NCI-H510A treated with DMSO at 0.1 percent for 48 hours (cell line): ENCODE measurements around the gene GJD3.
"Not testable (repeated sequence)": the region's sequence is repeated elsewhere in the genome, so short reads cannot be mapped to it uniquely, and the experiment has no call there.

Source experiments
- DNase-seq: peaks from one replicate; lab custom pipeline; 2025; lab: John Stamatoyannopoulos, UW

GJD3 gene

DNA sequence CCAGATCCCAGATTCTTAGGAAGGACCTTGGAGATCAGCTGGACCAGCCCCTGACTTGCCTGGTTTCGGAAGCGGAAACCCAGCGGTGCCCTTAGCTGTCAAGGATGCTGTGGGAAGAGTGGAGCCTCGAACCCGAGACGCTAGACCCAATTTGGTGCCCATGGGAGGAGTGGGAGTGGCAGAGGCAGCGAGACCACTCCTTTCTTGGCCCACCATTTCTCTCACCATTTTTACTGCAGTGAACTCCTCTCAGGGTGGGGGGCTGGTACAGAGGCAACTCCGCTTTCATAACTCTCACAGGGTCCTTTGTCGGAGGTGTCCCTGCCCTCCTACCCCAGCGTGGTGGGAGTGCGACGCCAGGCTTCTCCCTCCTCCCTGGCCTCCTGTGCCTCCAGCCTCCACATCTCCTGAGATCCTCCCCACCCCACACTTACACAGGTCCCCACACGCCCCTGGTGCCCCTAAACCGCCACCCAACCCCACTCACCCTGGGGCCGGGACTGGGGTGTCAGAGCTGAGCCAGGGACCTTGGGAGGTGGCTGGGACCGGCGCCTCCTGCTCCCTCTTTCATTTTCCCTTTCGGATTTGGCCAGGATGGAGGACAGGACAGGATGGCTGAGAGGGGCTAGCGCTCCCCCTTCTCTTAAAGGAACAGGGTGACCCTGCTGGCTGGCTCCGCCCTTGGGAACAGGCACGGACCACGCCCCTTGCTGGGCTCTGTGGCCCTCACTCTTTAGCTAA is at the start of gene GJD3:
Gene GJD3, minus strand, starts transcription at position 617 of the 741 bp plus-strand sequence. CDS start 922 bp downstream, outside the sequence.
- no peak for DNase-seq

- DNase-seq: not testable (repeated sequence)
Observed at GRCh38 chr17:40414312-40414711, 49.8 kb upstream of the GJD3 start.

- no peak for DNase-seq
Observed at GRCh38 chr17:40412880-40413279, 48.3 kb upstream of the GJD3 start.

DNA sequence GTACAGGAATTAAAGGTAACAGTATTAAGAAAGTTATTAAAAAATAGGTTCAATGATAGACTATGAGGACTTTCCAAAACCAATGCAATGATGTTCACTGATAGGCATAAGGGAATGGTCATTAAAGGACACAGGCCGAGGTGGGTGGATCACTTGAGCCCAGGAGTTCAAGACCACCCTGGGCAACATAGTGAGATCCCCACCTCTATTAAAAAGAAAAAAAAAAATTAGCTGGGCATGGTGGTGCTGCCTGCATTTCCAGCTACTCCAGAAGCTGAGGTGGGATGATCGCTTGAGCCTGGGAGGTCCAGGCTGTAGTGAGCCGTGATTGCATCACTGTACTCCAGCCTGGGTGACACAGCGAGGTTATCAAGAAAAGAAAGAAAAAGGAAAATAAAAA is 47.3 kb upstream of the GJD3 start:
- DNase-seq: no peak

- DNase-seq: no peak
Observed at GRCh38 chr17:40410082-40410481, 45.5 kb upstream of the GJD3 start.

DNA sequence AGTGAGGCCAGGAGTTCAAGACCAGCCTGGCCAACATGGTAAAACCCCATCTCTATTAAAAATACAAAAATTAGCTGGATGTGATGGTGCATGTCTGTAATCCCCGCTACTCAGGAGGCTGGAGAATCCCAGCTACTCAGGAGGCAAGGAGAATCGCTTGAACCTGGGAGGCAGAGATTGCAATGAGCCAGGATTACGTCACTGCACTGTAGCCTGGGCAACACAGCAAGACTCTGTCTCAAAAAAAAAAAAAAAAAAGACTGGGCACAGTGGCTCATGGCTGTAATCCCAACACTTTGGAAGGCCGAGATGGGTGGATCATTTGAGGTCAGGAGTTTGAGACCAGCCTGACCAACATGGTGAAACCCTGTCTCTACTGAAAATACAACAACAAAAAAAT is 45.0 kb upstream of the GJD3 start:
- not testable (repeated sequence) for DNase-seq

DNA sequence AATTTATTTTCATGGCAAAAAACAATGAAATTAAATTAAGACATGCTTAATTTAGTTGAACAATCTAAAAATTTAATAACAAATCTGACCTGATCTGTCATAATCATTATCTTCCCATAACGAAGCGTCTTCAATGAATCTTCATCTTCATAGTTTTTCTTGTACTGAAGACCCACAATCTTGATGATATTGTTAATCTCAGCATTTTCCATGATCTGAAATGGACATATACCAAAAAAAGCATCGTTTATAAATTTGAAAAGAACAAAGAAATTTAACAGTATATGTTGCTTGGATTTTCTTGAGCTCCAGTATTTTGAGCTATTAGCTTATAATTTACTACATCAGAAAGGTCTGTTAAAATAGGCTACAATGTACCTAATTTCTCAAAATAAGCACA is 42.9 kb upstream of the GJD3 start:
- DNase-seq: no peak

DNA sequence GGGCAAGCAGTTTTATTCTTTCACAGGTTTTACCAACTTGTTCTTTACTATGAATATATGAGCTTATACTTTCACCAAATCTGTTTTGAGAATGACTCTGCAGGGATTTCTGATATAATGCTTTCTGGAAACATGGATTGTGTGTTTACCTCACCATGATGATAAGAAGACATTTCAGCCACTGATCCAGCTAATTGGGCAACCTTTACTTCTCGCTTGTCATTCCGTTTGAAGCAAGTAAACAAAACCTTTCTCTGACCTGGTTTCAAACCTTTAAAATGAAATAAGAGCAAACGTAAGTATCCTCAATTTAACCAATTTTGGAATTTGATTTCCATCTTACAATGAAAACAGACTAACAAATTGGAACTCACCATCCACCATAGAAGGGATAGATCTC is 39.5 kb upstream of the GJD3 start:
- DNase-seq: no peak

DNA sequence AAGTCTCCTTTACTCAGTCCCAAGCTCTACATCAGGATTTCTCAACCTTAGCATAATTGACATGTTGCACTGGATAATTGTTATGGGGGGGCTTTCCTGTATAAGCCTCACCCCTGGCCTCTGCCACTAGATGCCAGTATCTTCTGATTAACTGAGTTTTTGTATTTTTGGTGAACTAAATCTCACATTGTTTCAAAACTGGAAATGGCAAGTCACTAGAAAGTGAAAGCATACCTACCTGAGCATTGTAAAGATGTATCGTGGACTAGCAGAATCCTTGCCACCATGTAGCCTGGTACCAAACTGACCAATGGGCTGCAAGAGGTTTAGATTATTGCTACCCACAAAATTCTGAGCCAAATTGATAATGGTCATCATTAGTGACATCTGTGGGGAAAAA is 38.1 kb upstream of the GJD3 start:
- no peak for DNase-seq

GRCh38 chr17:40399185-40399584 is 34.6 kb upstream of the GJD3 start:
- peak; percentile 14 for DNase-seq

GRCh38 chr17:40386555-40386954 is 22.0 kb upstream of the GJD3 start:
- DNase-seq: not testable (repeated sequence)

- no peak for DNase-seq
Observed at GRCh38 chr17:40382251-40382650, 17.7 kb upstream of the GJD3 start.

DNA sequence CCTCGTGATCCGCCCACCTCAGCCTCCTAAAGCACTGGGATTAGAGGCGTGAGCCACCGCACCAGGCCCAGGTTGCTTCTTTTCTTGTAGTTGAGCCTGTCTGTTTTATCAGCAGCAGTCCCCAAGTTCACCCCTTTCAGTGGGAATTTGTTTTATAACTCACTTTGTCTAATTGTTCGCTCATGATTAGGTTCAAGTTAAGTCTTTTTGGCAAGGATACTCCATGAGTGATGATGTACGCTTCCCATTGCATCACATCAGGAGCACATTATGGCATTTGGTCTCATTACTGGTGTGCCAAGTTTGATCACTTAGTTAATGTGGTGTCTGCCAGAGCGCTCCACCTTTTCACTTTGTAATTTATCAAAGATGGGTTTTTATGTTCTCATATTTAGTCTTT is 14.4 kb upstream of the GJD3 start:
- DNase-seq: no peak

DNA sequence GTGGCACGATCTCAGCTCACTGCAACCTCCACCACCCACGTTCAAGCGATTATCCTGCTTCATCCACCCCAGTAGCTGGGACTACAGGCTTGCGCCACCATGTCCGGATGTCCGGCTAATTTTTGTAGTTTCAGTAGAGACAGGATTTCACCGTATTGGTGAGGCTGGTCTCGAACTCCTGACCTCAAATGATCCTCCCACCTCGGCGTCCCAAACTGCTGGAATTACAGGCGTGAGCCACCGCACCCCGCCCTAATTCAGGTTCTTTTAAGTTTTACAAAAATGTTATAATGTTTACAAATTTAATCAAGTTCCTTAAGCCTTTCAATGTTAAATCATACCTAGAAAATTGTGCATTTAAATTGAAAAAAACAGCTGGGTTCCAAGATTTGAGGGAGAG is 13.3 kb upstream of the GJD3 start:
- no peak for DNase-seq

DNA sequence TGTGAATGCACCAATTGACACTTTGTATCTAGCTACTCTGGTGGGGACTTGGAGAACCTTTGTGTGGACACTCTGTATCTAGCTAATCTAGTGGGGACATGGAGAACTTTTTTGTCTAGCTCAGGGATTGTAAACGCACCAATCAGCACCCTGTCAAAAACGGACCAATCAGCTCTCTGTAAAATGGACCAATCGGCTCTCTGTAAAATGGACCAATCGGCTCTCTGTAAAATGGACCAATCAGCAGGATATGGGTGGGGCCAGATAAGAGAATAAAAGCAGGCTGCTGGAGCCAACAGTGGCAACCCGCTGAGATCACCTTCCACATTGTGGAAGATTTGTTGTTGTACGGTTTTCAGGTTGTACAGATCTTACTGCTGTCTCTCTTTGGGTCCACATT is 12.0 kb upstream of the GJD3 start:
- not testable (repeated sequence) for DNase-seq

- DNase-seq: not testable (repeated sequence)
Observed at GRCh38 chr17:40375786-40376185, 11.2 kb upstream of the GJD3 start.

- no peak for DNase-seq
Observed at GRCh38 chr17:40374821-40375498, 10.4 kb upstream of the GJD3 start.

DNA sequence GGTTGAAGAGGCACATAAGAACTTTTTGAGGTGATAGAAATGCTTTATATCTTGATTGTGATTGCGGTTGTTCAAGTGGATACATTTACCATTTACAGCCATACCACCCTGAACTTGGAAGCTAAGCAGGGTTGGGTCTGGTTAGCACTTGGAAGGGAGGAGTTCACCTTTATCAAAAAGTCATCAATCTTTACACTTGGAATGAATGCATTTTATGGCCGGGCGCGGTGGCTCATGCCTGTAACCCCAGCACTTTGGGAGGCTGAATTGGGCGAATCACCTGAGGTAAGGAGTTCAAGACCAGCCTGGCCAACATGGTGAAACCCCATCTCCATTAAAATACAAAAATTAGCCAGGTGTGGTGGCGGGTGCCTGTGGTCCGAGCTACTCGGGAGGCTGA is 9.5 kb upstream of the GJD3 start:
- DNase-seq: no peak

GRCh38 chr17:40373324-40373723 is 8.8 kb upstream of the GJD3 start:
- no peak for DNase-seq

GRCh38 chr17:40372644-40373043 is 8.1 kb upstream of the GJD3 start:
- DNase-seq: not testable (repeated sequence)

- DNase-seq: no peak
Observed at GRCh38 chr17:40372031-40372430, 7.5 kb upstream of the GJD3 start.

GRCh38 chr17:40371261-40371929 is 6.9 kb upstream of the GJD3 start:
- DNase-seq: peak; percentile 44

DNA sequence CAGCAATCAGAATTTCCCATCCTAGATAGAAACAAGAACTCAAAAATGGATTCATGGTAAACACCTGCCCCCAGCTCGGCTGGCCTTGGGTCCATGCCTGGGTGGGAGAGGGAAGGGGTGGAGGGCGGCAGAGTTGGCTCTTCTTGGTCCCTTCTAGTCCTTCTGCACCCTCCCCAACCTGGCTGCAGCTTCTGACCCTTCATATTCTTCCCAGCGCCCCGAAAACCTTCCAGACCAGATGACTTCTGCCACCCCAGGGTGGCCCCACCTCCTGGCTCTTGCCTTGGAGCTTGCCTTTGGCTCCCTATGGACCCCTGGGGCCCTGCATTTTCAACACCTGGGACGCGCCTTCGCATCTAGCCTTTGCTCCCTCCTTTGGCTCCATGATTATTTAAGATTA is 5.4 kb upstream of the GJD3 start:
- no peak for DNase-seq
